HFF-Myc (cell line): Measurements from ENCODE around the gene OLIG1.

ENCODE experiments used
- DNase-seq: peaks from one replicate; pipeline ENCODE4 v3.0.0-alpha.2; 2011; ENCODE audit warnings: low read depth; ENCODE audit errors: extremely low read depth
- H3K4me3 ChIP-seq: replicated peaks from 2 replicates; pipeline ENCODE4 v1.5.1; 2011; ENCODE audit warnings: low read depth, mild to moderate bottlenecking, control low read depth, low read length
- CTCF ChIP-seq: IDR thresholded peaks from 2 replicates; pipeline ENCODE4 v1.5.1; 2012; ENCODE audit warnings: mild to moderate bottlenecking, low read depth, low read length, control low read depth; ENCODE audit errors: missing control alignments

The OLIG1 gene

GRCh38 chr21:33115631-33116510 lies 45.9 kb downstream of the OLIG1 start:
- no peak for TF ChIP-seq CTCF
- H3K4me3 ChIP-seq, result no peak overlapping the region
- no peak for DNase-seq

- H3K4me3 ChIP-seq, result no peak overlapping the region
- no peak for DNase-seq
- no peak for TF ChIP-seq CTCF
Measured at GRCh38 chr21:33116676-33117075, 46.7 kb downstream of the OLIG1 start.

DNA sequence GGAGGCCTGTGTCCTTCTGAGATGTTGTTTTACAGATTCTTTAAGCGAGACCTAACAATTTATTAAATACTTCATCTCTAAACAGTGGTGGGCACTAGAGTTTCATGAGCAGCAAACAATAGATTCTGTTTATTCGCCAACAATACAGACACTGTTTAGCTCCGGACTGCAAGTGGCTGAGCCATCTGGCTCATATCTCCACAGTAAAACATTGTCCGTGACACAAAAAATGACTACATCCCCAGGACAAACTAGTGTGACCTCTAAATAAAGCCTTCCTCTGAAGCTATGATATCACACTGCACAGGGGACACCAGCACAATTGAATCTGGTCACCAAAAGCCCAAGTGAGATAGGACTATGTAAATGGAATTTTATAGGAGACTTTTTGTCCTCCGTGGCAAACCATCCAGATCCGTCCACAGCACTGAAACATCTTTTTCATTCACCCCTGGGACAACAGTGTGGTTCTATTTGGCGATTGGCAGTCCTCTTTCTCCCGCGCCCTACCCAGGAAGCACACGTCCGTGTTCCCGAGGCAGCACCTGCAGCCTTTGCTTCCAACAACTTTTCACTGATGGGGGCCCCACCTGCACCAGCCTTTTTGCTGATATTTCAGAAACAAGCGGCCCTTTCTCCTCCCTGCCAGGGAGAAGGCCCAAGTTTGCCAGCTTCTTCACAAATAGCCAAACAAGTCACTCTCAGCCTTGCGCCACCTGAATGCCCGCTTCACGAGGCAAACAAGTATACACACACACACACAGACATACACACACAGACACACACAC lies 47.4 kb downstream of the OLIG1 start:
- no peak for DNase-seq
- no peak overlapping the region for H3K4me3 ChIP-seq
- no peak for TF ChIP-seq CTCF
